Liver (tissue), 3 donors: ENCODE results near the gene TAB3.

Source experiments
- CTCF ChIP-seq: fragments of 150-350 bp; IDR thresholded peaks from 2 replicates; pipeline ENCODE4 v1.5.1; 2017; ENCODE audit warnings: improper control_type of control experiment, low read depth, low read length; ENCODE audit not compliant: missing input control
- EGR1 ChIP-seq, 2 donors: IDR thresholded peaks; 2 replicates each; pipeline ENCODE4 v1.6.1; 2016 to 2018; ENCODE audit warnings: antibody characterized with exemption in 2 of 2, low read depth in 2 of 2
- FOXA1 ChIP-seq: IDR thresholded peaks from 2 replicates; pipeline ENCODE4 v1.6.1; 2016; ENCODE audit warnings: antibody characterized with exemption
- HNF4A ChIP-seq, 2 donors: conservative IDR thresholded peaks; 2 replicates each; pipeline ENCODE4 v1.6.1; 2016; ENCODE audit warnings: antibody characterized with exemption in 2 of 2, mild to moderate bottlenecking in 2 of 2
- RAD21 ChIP-seq, 2 donors: IDR thresholded peaks; 2 replicates each; pipeline ENCODE4 v1.6.1; 2016; ENCODE audit warnings: antibody characterized with exemption in 2 of 2, mild to moderate bottlenecking in 2 of 2
- SP1 ChIP-seq: IDR thresholded peaks from 2 replicates; pipeline ENCODE4 v1.6.1; 2018; ENCODE audit warnings: antibody characterized with exemption, mild to moderate bottlenecking
- TAF1 ChIP-seq: conservative IDR thresholded peaks from 2 replicates; pipeline ENCODE4 v1.6.1; 2016; ENCODE audit warnings: antibody characterized with exemption, mild to moderate bottlenecking
- YY1 ChIP-seq: IDR thresholded peaks from 2 replicates; pipeline ENCODE4 v1.6.1; 2016; ENCODE audit warnings: antibody characterized with exemption, mild to moderate bottlenecking
- TF ChIP-seq, protein P1 (sequence below): IDR thresholded peaks from 2 replicates; pipeline ENCODE4 v1.6.1; 2016; ENCODE audit warnings: antibody characterized with exemption
- TF ChIP-seq, protein P2 (sequence below): IDR thresholded peaks from 2 replicates; pipeline ENCODE4 v1.6.1; 2016; ENCODE audit warnings: antibody characterized with exemption
- TF ChIP-seq, protein P3 (sequence below): IDR thresholded peaks from 2 replicates; pipeline ENCODE4 v1.6.1; 2016; ENCODE audit warnings: antibody characterized with exemption, mild to moderate bottlenecking
- TF ChIP-seq, protein P4 (sequence below): IDR thresholded peaks from 2 replicates; pipeline ENCODE4 v1.6.1; 2016; ENCODE audit warnings: antibody characterized with exemption
- donor health status: healthy.
- donor health status: healthy.

- TF ChIP-seq CTCF = no peak
- TF ChIP-seq, protein P1, sequence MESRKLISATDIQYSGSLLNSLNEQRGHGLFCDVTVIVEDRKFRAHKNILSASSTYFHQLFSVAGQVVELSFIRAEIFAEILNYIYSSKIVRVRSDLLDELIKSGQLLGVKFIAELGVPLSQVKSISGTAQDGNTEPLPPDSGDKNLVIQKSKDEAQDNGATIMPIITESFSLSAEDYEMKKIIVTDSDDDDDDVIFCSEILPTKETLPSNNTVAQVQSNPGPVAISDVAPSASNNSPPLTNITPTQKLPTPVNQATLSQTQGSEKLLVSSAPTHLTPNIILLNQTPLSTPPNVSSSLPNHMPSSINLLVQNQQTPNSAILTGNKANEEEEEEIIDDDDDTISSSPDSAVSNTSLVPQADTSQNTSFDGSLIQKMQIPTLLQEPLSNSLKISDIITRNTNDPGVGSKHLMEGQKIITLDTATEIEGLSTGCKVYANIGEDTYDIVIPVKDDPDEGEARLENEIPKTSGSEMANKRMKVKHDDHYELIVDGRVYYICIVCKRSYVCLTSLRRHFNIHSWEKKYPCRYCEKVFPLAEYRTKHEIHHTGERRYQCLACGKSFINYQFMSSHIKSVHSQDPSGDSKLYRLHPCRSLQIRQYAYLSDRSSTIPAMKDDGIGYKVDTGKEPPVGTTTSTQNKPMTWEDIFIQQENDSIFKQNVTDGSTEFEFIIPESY = no peak
- TF ChIP-seq, protein P2, sequence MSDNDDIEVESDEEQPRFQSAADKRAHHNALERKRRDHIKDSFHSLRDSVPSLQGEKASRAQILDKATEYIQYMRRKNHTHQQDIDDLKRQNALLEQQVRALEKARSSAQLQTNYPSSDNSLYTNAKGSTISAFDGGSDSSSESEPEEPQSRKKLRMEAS = no peak
- no peak for TF ChIP-seq RAD21 (IDR thresholded peaks at IDR 0.05)
- no peak for TF ChIP-seq FOXA1
- TF ChIP-seq, protein P3, sequence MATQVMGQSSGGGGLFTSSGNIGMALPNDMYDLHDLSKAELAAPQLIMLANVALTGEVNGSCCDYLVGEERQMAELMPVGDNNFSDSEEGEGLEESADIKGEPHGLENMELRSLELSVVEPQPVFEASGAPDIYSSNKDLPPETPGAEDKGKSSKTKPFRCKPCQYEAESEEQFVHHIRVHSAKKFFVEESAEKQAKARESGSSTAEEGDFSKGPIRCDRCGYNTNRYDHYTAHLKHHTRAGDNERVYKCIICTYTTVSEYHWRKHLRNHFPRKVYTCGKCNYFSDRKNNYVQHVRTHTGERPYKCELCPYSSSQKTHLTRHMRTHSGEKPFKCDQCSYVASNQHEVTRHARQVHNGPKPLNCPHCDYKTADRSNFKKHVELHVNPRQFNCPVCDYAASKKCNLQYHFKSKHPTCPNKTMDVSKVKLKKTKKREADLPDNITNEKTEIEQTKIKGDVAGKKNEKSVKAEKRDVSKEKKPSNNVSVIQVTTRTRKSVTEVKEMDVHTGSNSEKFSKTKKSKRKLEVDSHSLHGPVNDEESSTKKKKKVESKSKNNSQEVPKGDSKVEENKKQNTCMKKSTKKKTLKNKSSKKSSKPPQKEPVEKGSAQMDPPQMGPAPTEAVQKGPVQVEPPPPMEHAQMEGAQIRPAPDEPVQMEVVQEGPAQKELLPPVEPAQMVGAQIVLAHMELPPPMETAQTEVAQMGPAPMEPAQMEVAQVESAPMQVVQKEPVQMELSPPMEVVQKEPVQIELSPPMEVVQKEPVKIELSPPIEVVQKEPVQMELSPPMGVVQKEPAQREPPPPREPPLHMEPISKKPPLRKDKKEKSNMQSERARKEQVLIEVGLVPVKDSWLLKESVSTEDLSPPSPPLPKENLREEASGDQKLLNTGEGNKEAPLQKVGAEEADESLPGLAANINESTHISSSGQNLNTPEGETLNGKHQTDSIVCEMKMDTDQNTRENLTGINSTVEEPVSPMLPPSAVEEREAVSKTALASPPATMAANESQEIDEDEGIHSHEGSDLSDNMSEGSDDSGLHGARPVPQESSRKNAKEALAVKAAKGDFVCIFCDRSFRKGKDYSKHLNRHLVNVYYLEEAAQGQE = no peak
- no peak for TF ChIP-seq YY1
- no peak for TF ChIP-seq SP1
- no peak for TF ChIP-seq TAF1
- TF ChIP-seq, protein P4, sequence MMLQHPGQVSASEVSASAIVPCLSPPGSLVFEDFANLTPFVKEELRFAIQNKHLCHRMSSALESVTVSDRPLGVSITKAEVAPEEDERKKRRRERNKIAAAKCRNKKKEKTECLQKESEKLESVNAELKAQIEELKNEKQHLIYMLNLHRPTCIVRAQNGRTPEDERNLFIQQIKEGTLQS = no peak
- no peak for TF ChIP-seq EGR1 (IDR thresholded peaks at IDR 0.05; ENCODE audit: low read depth in 2 of 2)
- no peak for TF ChIP-seq HNF4A (conservative IDR thresholded peaks at IDR 0.05)
Measured at GRCh38 chrX:30814978-30815377, 74.1 kb downstream of the TAB3 start.
